ENCODE results near the gene C1orf35.
A peak's percentile ranks its signal among the peaks of the same experiment; 100 is the strongest.

The C1orf35 gene

GRCh38 chr1:228109073-228109961, 6.2 kb upstream of the C1orf35 start, which contains the start of gene MRPL55:
Gene MRPL55, minus strand, starts transcription at chr1:228109299. Its CDS starts 1,039 bp downstream, at chr1:228108260.
- peak; percentile 98 for DNase-seq

GRCh38 chr1:228108742-228109072, 5.6 kb upstream of the C1orf35 start:
- peak; percentile 17 for DNase-seq

- no peak for DNase-seq
Observed at GRCh38 chr1:228108055-228108690, 5.0 kb upstream of the C1orf35 start.

- no peak for DNase-seq
Observed at GRCh38 chr1:228107636-228108035, 4.5 kb upstream of the C1orf35 start.

- DNase-seq = no peak
Observed at GRCh38 chr1:228106800-228107054, 3.6 kb upstream of the C1orf35 start.

GRCh38 chr1:228105996-228106799, 3.1 kb upstream of the C1orf35 start:
- no peak for DNase-seq

GRCh38 chr1:228105270-228105995, 2.3 kb upstream of the C1orf35 start:
- DNase-seq = no peak

GRCh38 chr1:228104526-228105269, 1.6 kb upstream of the C1orf35 start:
- peak; percentile 20 for DNase-seq

- DNase-seq = peak; percentile 63
Observed at GRCh38 chr1:228101994-228102790, 933 bp downstream of the C1orf35 start.

GRCh38 chr1:228101614-228101993, 1.5 kb downstream of the C1orf35 start:
- DNase-seq = no peak

- DNase-seq = no peak
Observed at GRCh38 chr1:228100822-228101613, 2.1 kb downstream of the C1orf35 start.

- no peak for DNase-seq
Observed at GRCh38 chr1:228099331-228099732, 3.8 kb downstream of the C1orf35 start.

GRCh38 chr1:228098323-228098931, 4.7 kb downstream of the C1orf35 start:
- DNase-seq = no peak

- no peak for DNase-seq
Observed at GRCh38 chr1:228097333-228098081, 5.6 kb downstream of the C1orf35 start.

GRCh38 chr1:228096416-228097332, 6.5 kb downstream of the C1orf35 start:
- DNase-seq = no peak

GRCh38 chr1:228095938-228096337, 7.2 kb downstream of the C1orf35 start:
- no peak for DNase-seq

- DNase-seq = no peak
Observed at GRCh38 chr1:228095161-228095560, 8.0 kb downstream of the C1orf35 start.

GRCh38 chr1:228094432-228095016, 8.6 kb downstream of the C1orf35 start:
- no peak for DNase-seq

All from NCI-H69 (cell line).